H1 (cell line): ENCODE results near the gene ETF1. TPM values are rescaled to one million over a fixed set of nuclear protein-coding genes. Genes with fewer than 3 reads are reported as not detected.

ENCODE experiments used
- CTCF ChIA-PET: fragments of 300-600 bp; sonication (Branson Sonifier 250); formaldehyde crosslinking; loops from one replicate; lab custom pipeline; 2021; ENCODE audit not compliant: partially characterized antibody; lab: Charles Lee
- POLR2A ChIA-PET: fragments of 300-600 bp; sonication (Branson Sonifier 250); formaldehyde crosslinking; loops from one replicate; lab custom pipeline; 2021; ENCODE audit warnings: inconsistent platforms; ENCODE audit not compliant: partially characterized antibody; lab: Charles Lee
- DNase-seq, 2 experiments: peaks; one replicate each; pipeline versions ENCODE4 v3.0.0 to v3.0.0-alpha.2; 2010 to 2022; ENCODE audit warnings: low spot score in 2 of 2, low read depth in 1 of 2, mixed read lengths in 1 of 2
- FAIRE-seq: peaks from 2 replicates; lab custom pipeline; 2011; peaks lifted over from hg19 to GRCh38; lab: Jason Lieb, UNC
- H2AFZ ChIP-seq: 2 replicates; pipeline ENCODE4 v1.8.1; 2012; ENCODE audit warnings: low read length, inconsistent platforms
- H2AK5ac ChIP-seq: 2 replicates; pipeline ENCODE4 v1.6.1; 2013; ENCODE audit warnings: low read depth, low read length
- H2BK120ac ChIP-seq: replicated peaks from 2 replicates; pipeline ENCODE3; 2013; ENCODE audit warnings: low read depth, low read length, inconsistent platforms
- H2BK12ac ChIP-seq: 2 replicates; pipeline ENCODE4 v1.6.1; 2013; ENCODE audit warnings: low read depth, low read length
- H2BK15ac ChIP-seq: 2 replicates; pipeline ENCODE4 v1.6.1; 2013; ENCODE audit warnings: low read length
- H2BK20ac ChIP-seq: 2 replicates; pipeline ENCODE4 v1.6.1; 2013; ENCODE audit warnings: low read length
- H2BK5ac ChIP-seq: 2 replicates; pipeline ENCODE4 v1.6.1; 2013; ENCODE audit warnings: low read depth, low read length
- H3K14ac ChIP-seq: 2 replicates; pipeline ENCODE4 v1.6.1; 2013; ENCODE audit warnings: inconsistent platforms; ENCODE audit not compliant: insufficient read length
- H3K18ac ChIP-seq: 2 replicates; pipeline ENCODE4 v1.6.1; 2013; ENCODE audit warnings: low read length; ENCODE audit errors: extremely low read depth
- H3K23ac ChIP-seq: 2 replicates; pipeline ENCODE4 v1.6.1; 2013; ENCODE audit warnings: inconsistent platforms; ENCODE audit not compliant: insufficient read length
- H3K23me2 ChIP-seq: 2 replicates; pipeline ENCODE4 v1.6.1; 2013; ENCODE audit warnings: low read depth, low read length
- H3K27ac ChIP-seq: 2 replicates; pipeline ENCODE4 v1.6.1; 2011; ENCODE audit warnings: low read depth, low read length, inconsistent platforms
- H3K27me3 ChIP-seq, 4 experiments: replicated peaks in 1 of 4; 1 replicate in 1 of 4; 2 replicates in 3 of 4; pipeline versions ENCODE4 v1.6.1 to v1.8.1; 2011 to 2013; ENCODE audit warnings: low read length in 3 of 4, mild to moderate bottlenecking in 3 of 4, inconsistent platforms in 2 of 4, mixed read lengths in 2 of 4, moderate library complexity in 1 of 4; ENCODE audit not compliant: control insufficient read depth in 3 of 4, insufficient read depth in 3 of 4; ENCODE audit errors: extremely low read depth in 1 of 4
- H3K36me3 ChIP-seq, 4 experiments: 2 replicates each; pipeline versions ENCODE4 v1.6.1 to v1.8.1; 2011 to 2013; ENCODE audit warnings: mild to moderate bottlenecking in 4 of 4, low read length in 3 of 4, moderate library complexity in 2 of 4, control low read depth in 1 of 4, inconsistent platforms in 1 of 4; ENCODE audit not compliant: insufficient read depth in 4 of 4, control insufficient read depth in 2 of 4
- H3K4ac ChIP-seq: replicated peaks from 2 replicates; pipeline ENCODE3; 2013; ENCODE audit warnings: low read length, low read depth, mixed read lengths, inconsistent platforms; ENCODE audit not compliant: insufficient read length
- H3K4me1 ChIP-seq, 4 experiments: replicated peaks in 1 of 4; 1 replicate in 1 of 4; 2 replicates in 3 of 4; pipeline versions ENCODE4 v1.6.1 to v1.8.1; 2011 to 2013; ENCODE audit warnings: low read length in 3 of 4, inconsistent platforms in 2 of 4, mixed read lengths in 1 of 4; ENCODE audit not compliant: insufficient read depth in 4 of 4, control insufficient read depth in 3 of 4
- H3K4me2 ChIP-seq, 2 experiments: 2 replicates each; pipeline versions ENCODE4 v1.6.1 to v1.8.1; 2011 to 2013; ENCODE audit warnings: low read depth in 2 of 2, low read length in 2 of 2, control low read depth in 1 of 2, inconsistent platforms in 1 of 2, mild to moderate bottlenecking in 1 of 2; ENCODE audit not compliant: insufficient read depth in 1 of 2
- H3K4me3 ChIP-seq, 4 experiments: fragments of 200-600, 300-600 bp in 1 of 4; sonication (generic), shearing (Covaris generic), sonication (Bioruptor Twin) in 1 of 4; 2 replicates each; pipeline versions ENCODE4 v1.5.1 to v1.8.1; 2011 to 2016; ENCODE audit warnings: low read length in 4 of 4, low read depth in 3 of 4, control low read depth in 2 of 4, inconsistent platforms in 2 of 4, mild to moderate bottlenecking in 2 of 4, mixed read lengths in 1 of 4, moderate library complexity in 1 of 4; ENCODE audit not compliant: insufficient read depth in 2 of 4; ENCODE audit errors: extremely low read depth in 1 of 4
- H3K56ac ChIP-seq: replicated peaks from 2 replicates; pipeline ENCODE3; 2013; ENCODE audit warnings: low read depth, mild to moderate bottlenecking, mixed read lengths, low read length, inconsistent platforms; ENCODE audit not compliant: insufficient read length
- H3K79me1 ChIP-seq: 2 replicates; pipeline ENCODE4 v1.6.1; 2013; ENCODE audit warnings: low read depth, low read length, control low read depth
- H3K79me2 ChIP-seq, 2 experiments: 2 replicates each; pipeline versions ENCODE4 v1.6.1 to v1.8.1; 2012 to 2013; ENCODE audit warnings: low read length in 2 of 2, mild to moderate bottlenecking in 2 of 2, inconsistent platforms in 1 of 2; ENCODE audit not compliant: insufficient read depth in 2 of 2, control insufficient read depth in 1 of 2
- H3K9ac ChIP-seq, 4 experiments: replicated peaks in 1 of 4; 1 replicate in 1 of 4; 2 replicates in 3 of 4; pipeline versions ENCODE4 v1.6.1 to v1.8.1; 2011 to 2013; ENCODE audit warnings: low read depth in 3 of 4, low read length in 3 of 4, control low read depth in 2 of 4, mild to moderate bottlenecking in 2 of 4, moderate library complexity in 2 of 4, inconsistent platforms in 1 of 4; ENCODE audit errors: extremely low read depth in 1 of 4
- H3K9me3 ChIP-seq, 2 experiments: 2 replicates each; pipeline versions ENCODE4 v1.6.1 to v1.8.1; 2012 to 2013; ENCODE audit warnings: mild to moderate bottlenecking in 2 of 2, moderate library complexity in 2 of 2, control low read depth in 1 of 2, inconsistent platforms in 1 of 2, low read depth in 1 of 2, low read length in 1 of 2, mixed read lengths in 1 of 2; ENCODE audit not compliant: insufficient read depth in 2 of 2
- H4K20me1 ChIP-seq, 2 experiments: replicated peaks in 1 of 2; 2 replicates each; pipeline versions ENCODE3 to v1.8.1; 2011 to 2013; ENCODE audit warnings: inconsistent platforms in 2 of 2, low read length in 2 of 2, mild to moderate bottlenecking in 1 of 2; ENCODE audit not compliant: insufficient read depth in 2 of 2, control insufficient read depth in 1 of 2
- H4K5ac ChIP-seq: 2 replicates; pipeline ENCODE4 v1.6.1; 2013; ENCODE audit warnings: low read length, low read depth, mixed read lengths, inconsistent platforms; ENCODE audit not compliant: insufficient read length
- H4K8ac ChIP-seq: 2 replicates; pipeline ENCODE4 v1.8.0; 2013; ENCODE audit warnings: mild to moderate bottlenecking, moderate library complexity, low read length, inconsistent platforms; ENCODE audit not compliant: insufficient read depth; ENCODE audit errors: extremely low read depth
- H4K91ac ChIP-seq: replicated peaks from 2 replicates; pipeline ENCODE3; 2013; ENCODE audit warnings: low read length, mixed read lengths, inconsistent platforms; ENCODE audit not compliant: insufficient read length
- CREB1 ChIP-seq: IDR thresholded peaks from 2 replicates; pipeline ENCODE4 v1.6.1; 2012; ENCODE audit warnings: inconsistent platforms
- CTBP2 ChIP-seq: IDR thresholded peaks from 2 replicates; pipeline ENCODE4 v1.7.0; 2011; ENCODE audit warnings: borderline replicate concordance, mild to moderate bottlenecking, moderate library complexity, mixed read lengths, low read length; ENCODE audit not compliant: insufficient read depth, insufficient read length
- EP300 ChIP-seq, 2 experiments: IDR thresholded peaks; 1 replicate in 1 of 2; 2 replicates in 1 of 2; pipeline ENCODE4 v1.6.1; 2011 to 2012; ENCODE audit warnings: low read depth in 2 of 2, low read length in 2 of 2, mild to moderate bottlenecking in 2 of 2, borderline replicate concordance in 1 of 2, inconsistent platforms in 1 of 2, moderate library complexity in 1 of 2
- PHF8 ChIP-seq: fragments of 200-600 bp; sonication (generic); conservative IDR thresholded peaks from 2 replicates; pipeline ENCODE4 v1.7.1; 2012; ENCODE audit warnings: low read depth, mild to moderate bottlenecking, inconsistent platforms, low read length, moderate library complexity
- RBBP5 ChIP-seq: IDR thresholded peaks from 2 replicates; pipeline ENCODE4 v1.7.1; 2012; ENCODE audit warnings: low read depth, mild to moderate bottlenecking, inconsistent platforms, low read length, moderate library complexity, borderline replicate concordance
- SIN3A ChIP-seq, 2 experiments: IDR thresholded peaks in 1 of 2; conservative IDR thresholded peaks in 1 of 2; 2 replicates each; pipeline ENCODE4 v1.6.1; 2011 to 2012; ENCODE audit warnings: low read length in 2 of 2, improper control_type of control experiment in 1 of 2, low read depth in 1 of 2, mild to moderate bottlenecking in 1 of 2
- SIRT6 ChIP-seq: IDR thresholded peaks from one replicate; pipeline ENCODE4 v1.7.1; 2012; ENCODE audit warnings: low read length, inconsistent platforms
- SUZ12 ChIP-seq: fragments of 200-600 bp; sonication (generic); IDR thresholded peaks from 2 replicates; pipeline ENCODE4 v1.6.1; 2012; ENCODE audit warnings: mild to moderate bottlenecking, inconsistent platforms, low read length, moderate library complexity, mixed read lengths
- TAF7 ChIP-seq: optimal IDR thresholded peaks from 2 replicates; pipeline ENCODE3; 2011; ENCODE audit warnings: low read depth, mild to moderate bottlenecking, inconsistent platforms, low read length, moderate library complexity, borderline replicate concordance
- TEAD4 ChIP-seq: IDR thresholded peaks from 2 replicates; pipeline ENCODE4 v1.6.1; 2012; ENCODE audit warnings: low read depth, low read length, inconsistent platforms, mixed read lengths
- WGBS, 2 experiments: shearing (Covaris generic) in 1 of 2; methylation state at CpG; one replicate each; pipeline versions ENCODE4 v1.1.6 to v1.1.7; 2013 to 2015; ENCODE audit warnings: low lambda C conversion rate in 2 of 2, mixed read lengths in 2 of 2, inconsistent platforms in 1 of 2, low coverage in 1 of 2, missing lambda C conversion rate in 1 of 2; ENCODE audit not compliant: insufficient replicate concordance in 2 of 2, insufficient coverage in 1 of 2, insufficient read length in 1 of 2; ENCODE audit errors: extremely low coverage in 1 of 2, missing lambda C conversion rate in 1 of 2; 5-methylcytosine and 5-hydroxymethylcytosine counted together
- polyA plus RNA-seq, 7 experiments: library from polyadenylated mRNA; depleted of rRNA in 3 of 7; stranded (reverse) in 5 of 7; unstranded in 2 of 7; fragments of >200 nt in 5 of 7; fragments of 200-250 nt in 2 of 7; gene quantifications; 1 replicate in 5 of 7; 2 replicates in 1 of 7; 4 replicates in 1 of 7; pipeline versions ENCODE4 v1.2.1 to v1.2.3, GENCODE V29; 2011 to 2013; ENCODE audit warnings: missing spikeins in 2 of 7, mixed read lengths in 2 of 7
- total RNA-seq: library from RNA; stranded (reverse); fragmentation: NEBNext Ultra II Directional; extraction: Animal tissue kit (Norgen Biotek cat#: 25700); gene quantifications from 2 replicates; pipeline ENCODE4 v1.2.1, GENCODE V29; 2021
- TF ChIP-seq, protein P1 (sequence below), 3 experiments: IDR thresholded peaks; 1 replicate in 2 of 3; 2 replicates in 1 of 3; pipeline versions ENCODE4 v1.5.1 to v1.6.1; 2011; ENCODE audit warnings: low read length in 3 of 3, mild to moderate bottlenecking in 3 of 3, inconsistent platforms in 2 of 3, low read depth in 1 of 3, moderate library complexity in 1 of 3; ENCODE audit not compliant: insufficient read depth in 1 of 3; ENCODE audit errors: control extremely low read depth in 1 of 3

The ETF1 gene
- total and polyA plus RNA-seq, 2 of the 8 experiments (the other 6 are each of a cell fraction or from before 2014, with no cell fraction given) = 50.5 to 168 TPM

DNA sequence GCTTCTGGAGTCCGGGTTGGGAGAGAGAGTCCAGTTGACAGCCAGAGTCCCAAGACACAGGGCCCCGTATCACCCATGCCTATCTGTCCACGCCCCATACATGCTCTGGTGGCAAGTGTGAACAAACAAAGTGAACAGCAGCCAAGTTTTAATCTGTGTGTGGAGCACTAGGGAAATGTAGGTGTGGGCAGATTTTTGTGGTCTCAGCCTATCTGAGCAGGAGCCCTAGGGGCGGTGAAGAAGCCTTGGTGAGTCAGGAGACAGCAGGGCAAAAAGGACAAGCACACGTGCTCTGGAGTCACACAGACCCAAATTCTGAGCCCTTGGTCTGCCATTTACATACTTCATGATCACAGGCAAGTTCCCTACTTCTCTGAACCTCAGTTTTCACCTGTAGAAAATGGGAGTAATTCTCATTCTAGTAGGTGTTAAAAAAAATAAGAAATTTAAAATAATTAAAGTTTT lies 54.5 kb downstream of the ETF1 start:
- no peaks in the 10 kb centered on the region for H3K9me3 ChIP-seq
- H2BK5ac ChIP-seq = no peak overlapping the region
- no peak for FAIRE-seq
- H2AK5ac ChIP-seq = no peak overlapping the region
- no peak overlapping the region for H3K23ac ChIP-seq
- H3K4me2 ChIP-seq = no peak overlapping the region
- no peaks in the 10 kb centered on the region for H3K79me2 ChIP-seq
- no peak overlapping the region for H4K5ac ChIP-seq
- no peak overlapping the region for H2AFZ ChIP-seq
- no peak overlapping the region for H3K56ac ChIP-seq
- no peak overlapping the region for H3K4me3 ChIP-seq
- no peak overlapping the region for H3K9ac ChIP-seq
- H3K79me1 ChIP-seq = no peaks in the 10 kb centered on the region
- H3K18ac ChIP-seq = no peak overlapping the region
- H3K27ac ChIP-seq = no peak overlapping the region
- no peak overlapping the region for H2BK120ac ChIP-seq
- H3K4me1 ChIP-seq = peaks cover 3 to 20% (median 11%) of the 10 kb centered on the region in 4 experiments
- ChIA-PET POLR2A (interaction anchor here (3.2 kb wide), 1 partner anchor 22 kb away, joined by 41 read pairs; the partner anchor contains the start of gene EGR1), CTCF (no interaction called here)
- no peak overlapping the region for H3K4ac ChIP-seq
- no peaks in the 10 kb centered on the region for H4K20me1 ChIP-seq
- peaks cover 6% of the 10 kb centered on the region; the same call in 1 of the 2 replicates for H3K23me2 ChIP-seq
- H3K14ac ChIP-seq = no peak overlapping the region
- H3K27me3 ChIP-seq = peaks cover 0 to 21% (median 17%) of the 10 kb centered on the region in 4 experiments; a peak in 5 of 7 replicates
- 82% methylated on average over 5 of the region's 5 CpGs; no CpG with 5 or more reads in 1 of the 2 experiments for WGBS, 2 experiments
- no peak overlapping the region for H4K91ac ChIP-seq
- H2BK12ac ChIP-seq = no peak overlapping the region
- no peak overlapping the region for H2BK20ac ChIP-seq
- H3K36me3 ChIP-seq = no peaks in the 10 kb centered on the region
- H4K8ac ChIP-seq = no peak overlapping the region
- DNase-seq = no peak
- no peak overlapping the region for H2BK15ac ChIP-seq
- TF ChIP-seq SUZ12 = no peak
- TF ChIP-seq, protein P1, sequence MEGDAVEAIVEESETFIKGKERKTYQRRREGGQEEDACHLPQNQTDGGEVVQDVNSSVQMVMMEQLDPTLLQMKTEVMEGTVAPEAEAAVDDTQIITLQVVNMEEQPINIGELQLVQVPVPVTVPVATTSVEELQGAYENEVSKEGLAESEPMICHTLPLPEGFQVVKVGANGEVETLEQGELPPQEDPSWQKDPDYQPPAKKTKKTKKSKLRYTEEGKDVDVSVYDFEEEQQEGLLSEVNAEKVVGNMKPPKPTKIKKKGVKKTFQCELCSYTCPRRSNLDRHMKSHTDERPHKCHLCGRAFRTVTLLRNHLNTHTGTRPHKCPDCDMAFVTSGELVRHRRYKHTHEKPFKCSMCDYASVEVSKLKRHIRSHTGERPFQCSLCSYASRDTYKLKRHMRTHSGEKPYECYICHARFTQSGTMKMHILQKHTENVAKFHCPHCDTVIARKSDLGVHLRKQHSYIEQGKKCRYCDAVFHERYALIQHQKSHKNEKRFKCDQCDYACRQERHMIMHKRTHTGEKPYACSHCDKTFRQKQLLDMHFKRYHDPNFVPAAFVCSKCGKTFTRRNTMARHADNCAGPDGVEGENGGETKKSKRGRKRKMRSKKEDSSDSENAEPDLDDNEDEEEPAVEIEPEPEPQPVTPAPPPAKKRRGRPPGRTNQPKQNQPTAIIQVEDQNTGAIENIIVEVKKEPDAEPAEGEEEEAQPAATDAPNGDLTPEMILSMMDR (IDR thresholded peaks at IDR 0.05; ENCODE audit: control extremely low read depth in 1 of 3, insufficient read depth in 1 of 3, low read depth in 1 of 3, low read length in 3 of 3) = no peak
- TF ChIP-seq RBBP5 = no peak
- no peak for TF ChIP-seq TEAD4
- no peak for TF ChIP-seq SIRT6
- no peak for TF ChIP-seq SIN3A (conservative IDR thresholded peaks at IDR 0.05 in 1 of 2, IDR thresholded peaks at IDR 0.05 in 1 of 2; ENCODE audit: low read depth in 1 of 2, low read length in 2 of 2)
- no peak for TF ChIP-seq PHF8
- TF ChIP-seq CTBP2 = no peak
- TF ChIP-seq CREB1 = no peak
- TF ChIP-seq TAF7 = no peak
- no peak for TF ChIP-seq EP300 (IDR thresholded peaks at IDR 0.05; ENCODE audit: borderline replicate concordance in 1 of 2, low read depth in 2 of 2, low read length in 2 of 2)
